GM18951 (cell line): Measurements from ENCODE around the gene RAB40B.

ENCODE experiments used
- POLR2A ChIP-seq: IDR thresholded peaks from 4 replicates; pipeline ENCODE4 v1.6.1; 2011; ENCODE audit warnings: mild to moderate bottlenecking; ENCODE audit not compliant: insufficient read length, insufficient read depth; ENCODE audit errors: extremely low read depth
- in situ Hi-C: fragments of 300-500 bp; cut with MboI; formaldehyde crosslinking; loops from one replicate; pipeline ENCODE4 v1.12.0; 2022; ENCODE audit warnings: low sequenced_read_pairs, mixed read lengths, inconsistent platforms; ENCODE audit not compliant: unreplicated experiment

Gene RAB40B

DNA sequence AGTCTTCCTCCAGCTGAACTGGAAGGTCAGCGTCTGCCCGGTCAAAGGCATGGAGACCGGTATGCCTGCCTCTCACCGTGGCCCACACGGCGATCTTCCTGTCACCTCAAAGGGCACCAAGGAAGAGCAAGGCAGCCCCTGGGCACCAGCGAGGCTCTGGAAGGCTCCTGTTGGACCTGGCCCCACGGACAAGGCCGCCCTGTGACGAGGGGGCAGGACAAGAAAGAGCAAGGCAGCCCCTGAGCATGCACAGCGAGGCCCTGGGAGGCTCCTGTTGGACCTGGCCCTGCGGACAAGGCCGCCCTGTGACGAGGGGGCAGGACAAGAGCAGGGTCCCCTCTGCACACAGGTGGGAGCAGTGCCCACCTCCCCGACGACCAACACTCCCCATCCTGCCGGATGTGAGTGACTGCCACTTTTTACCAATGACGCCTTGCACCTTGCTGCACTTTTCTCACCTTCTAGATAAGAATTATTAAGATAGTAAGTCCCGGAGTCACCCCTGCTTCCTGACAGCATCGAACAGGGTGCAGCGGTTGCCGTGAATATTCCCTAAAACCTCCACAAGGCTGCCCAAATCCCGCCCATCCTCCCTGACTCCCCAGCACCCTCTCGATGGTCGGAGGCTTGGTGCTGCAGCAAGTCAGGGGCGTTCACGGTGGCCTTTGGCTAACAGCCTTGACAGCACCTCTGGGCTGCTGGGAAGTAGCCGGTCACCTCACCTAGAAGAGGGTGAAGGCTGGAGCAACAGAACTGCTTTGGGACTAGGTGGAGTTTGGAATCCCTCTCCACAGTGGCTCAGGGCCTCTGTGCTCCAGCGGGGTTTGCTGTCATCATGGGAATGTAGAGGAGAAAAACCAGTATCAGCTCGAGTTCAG is 44.6 kb downstream of the RAB40B start:
- in situ Hi-C loops = no loop called here
- TF ChIP-seq POLR2A = no peak

DNA sequence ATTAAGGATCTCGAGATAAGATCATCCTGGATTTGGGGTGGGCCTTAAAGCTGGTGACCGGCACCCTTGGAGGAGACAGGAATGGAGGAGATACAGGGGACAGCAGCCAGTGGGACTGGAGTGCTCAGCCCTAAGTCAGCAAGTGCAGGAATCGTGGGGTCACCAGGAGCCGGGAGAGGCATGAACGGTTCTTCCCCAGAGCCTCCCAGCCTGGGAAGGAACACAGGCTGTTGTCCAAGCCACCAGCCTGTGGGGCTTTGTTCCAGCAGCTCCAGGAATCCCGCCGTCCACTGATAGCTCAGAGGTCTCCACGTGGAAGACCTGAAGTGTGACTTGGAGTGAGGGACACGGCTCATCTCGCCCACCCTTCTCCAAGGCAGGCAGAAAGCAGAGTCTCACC is 47.8 kb downstream of the RAB40B start:
- no peak for TF ChIP-seq POLR2A
- in situ Hi-C loops = no loop called here

DNA sequence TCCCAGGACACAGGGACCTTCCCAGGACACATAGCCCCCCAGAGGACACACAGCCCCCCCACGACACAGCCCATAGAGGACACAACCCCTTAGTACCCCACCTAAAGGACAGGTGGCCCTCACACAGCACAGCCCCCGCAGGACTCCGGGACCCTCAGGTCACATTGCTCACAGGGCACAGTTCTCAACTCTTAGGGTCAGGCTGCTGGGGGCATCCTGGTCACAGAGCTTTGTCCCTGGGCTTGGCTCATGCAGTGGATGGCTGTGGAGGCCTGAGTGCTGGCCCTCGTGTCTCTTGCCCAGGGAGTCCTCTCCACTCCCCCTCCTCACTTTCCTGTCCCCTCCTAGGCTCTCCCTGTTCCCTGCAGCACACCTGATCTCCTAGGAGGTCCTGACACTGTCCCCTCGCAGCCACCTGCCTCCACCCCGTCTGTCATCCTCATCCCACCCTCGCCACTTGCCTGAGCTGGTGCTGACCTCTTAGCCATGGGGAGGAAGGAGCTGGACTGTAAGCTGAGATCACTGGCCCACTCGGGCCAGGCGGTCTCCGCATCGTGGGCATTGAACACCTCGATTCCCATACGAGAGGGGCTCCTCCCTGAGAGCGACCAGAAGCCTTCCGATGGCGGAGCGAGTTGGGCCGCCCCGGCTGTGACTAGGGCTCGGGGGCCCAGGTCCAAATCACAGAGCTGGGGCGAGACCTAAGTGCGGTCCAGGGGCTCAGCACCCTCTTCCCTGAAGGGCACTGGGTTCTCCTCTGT is 48.8 kb downstream of the RAB40B start:
- in situ Hi-C loops = no loop called here
- TF ChIP-seq POLR2A = no peak

DNA sequence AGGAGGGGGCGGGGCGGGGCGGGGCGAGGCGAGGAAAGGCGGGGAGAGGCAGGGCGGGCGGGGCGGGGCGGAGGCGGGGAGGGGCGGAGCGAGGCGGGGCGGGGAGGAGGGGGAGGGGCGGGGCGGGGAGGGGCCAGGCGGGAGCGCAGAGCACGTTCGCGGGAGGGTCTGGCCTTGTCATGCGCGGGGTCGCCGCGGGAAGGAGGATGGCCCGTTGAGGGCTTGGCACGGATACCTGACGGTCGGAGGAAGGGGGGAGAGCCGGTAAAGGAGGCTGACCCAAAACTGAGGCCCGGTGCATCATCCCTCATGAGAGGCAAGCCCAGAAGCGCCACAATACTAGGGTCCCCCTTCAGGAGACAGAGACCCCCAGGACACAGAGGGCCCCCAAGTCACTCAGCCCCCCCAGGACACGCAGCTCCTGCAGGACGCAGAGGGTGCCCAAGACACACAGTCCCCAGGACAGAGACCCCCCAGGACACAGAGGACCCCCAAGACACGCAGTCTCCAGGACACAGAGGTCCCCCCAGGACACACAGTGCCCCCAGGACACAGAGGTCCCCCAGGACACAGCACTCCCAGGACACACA is 49.7 kb downstream of the RAB40B start:
- TF ChIP-seq POLR2A = no peak
- in situ Hi-C loops = no loop called here

DNA sequence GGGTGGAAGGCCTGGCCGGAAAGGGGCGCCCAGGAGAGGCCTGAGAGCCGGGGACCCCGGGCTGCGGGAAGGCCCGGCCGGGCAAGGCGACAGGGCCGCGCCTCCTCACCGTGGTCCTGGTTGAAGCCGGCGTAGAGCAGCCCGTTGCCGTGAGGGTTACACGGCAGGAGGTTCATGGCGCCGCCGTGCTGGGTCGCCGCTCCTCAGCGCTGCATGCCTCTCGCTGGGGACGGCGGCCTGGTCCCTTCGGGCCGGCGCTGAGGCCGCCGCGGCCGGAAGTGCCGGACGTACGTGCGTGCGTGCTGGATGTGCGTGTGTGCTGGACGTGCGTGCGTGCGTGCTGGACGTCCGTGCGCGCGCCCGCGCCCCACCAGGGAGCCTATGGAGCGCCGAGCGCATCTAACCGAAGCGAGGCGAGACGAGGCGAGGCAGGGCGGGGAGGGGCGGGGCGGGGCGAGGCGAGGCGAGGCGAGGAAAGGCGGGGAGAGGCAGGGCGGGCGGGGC is 50.3 kb downstream of the RAB40B start, which contains the start of gene WDR45B:
Gene WDR45B (minus strand): TSS at position 280 of the 504 bp plus-strand sequence. CDS start 104 bp downstream, at position 176.
- in situ Hi-C loops = no loop called here
- TF ChIP-seq POLR2A = peak; percentile 95

DNA sequence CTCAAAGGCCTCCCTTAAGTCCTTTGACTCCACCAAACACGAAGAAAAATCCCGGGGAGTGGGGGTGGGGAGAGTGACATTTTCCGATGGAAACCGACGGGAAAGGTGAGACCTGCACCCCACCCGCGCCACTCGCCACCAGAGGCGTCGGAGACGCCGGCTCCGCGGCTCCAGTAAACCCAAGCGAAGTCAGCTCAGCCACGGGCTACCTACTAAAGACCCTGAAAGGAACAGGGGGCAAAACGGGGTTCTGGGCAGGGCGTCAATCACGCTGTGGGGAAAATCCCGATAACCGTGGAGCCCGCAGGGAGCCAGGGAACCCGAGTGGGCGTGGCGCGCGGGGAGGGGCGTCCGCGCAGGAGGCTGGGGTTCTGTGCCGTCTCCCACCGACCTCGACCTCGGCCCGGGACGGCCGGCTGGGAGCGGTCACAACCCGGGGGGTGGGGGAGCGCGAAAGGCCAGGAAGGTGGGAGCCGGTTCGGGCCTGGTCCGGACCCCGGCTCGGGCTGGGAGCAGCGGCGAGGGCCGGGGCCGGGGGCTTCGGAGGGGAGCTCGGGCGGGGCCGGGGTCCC is 50.8 kb downstream of the RAB40B start:
- in situ Hi-C loops = no loop called here
- TF ChIP-seq POLR2A = no peak

DNA sequence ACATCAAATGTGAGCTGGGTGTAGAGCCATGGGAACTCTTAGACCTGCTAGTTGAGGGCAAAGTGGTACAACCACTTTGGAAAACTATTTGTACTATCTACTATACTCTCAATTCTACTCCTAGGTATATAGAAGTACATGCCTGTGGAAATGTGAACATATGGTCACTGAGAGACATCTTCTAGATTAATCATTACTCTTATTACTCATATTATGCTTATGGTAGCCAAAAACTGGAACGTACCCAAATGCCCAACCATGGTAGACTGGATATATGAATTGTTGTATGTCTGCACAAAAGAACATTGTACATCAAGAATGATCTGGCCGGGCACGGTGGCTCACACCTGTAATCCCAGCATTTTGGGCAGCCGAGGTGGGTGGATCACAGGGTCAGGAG is 53.0 kb downstream of the RAB40B start:
- in situ Hi-C loops = no loop called here

DNA sequence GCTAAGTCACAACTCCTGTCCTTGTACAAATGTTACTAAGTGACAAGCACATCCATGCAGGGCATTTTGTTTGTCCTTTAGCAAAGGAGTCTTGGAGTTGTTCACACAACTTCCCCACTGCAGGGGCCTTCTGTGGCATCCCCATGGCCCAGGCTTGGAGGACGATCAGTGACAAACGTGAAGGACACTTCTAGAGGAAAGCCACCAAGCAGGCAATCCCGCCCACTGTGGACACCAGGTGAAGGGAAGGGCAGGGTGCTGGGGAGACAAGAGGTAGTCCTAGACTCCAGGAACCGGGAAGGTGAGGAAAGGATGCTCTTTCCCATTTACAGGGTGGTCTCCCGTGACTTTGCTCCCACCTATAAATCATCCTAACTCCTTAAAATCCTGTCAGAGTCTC is 54.4 kb downstream of the RAB40B start:
- in situ Hi-C loops = no loop called here
- no peak for TF ChIP-seq POLR2A

More for the DNA sequence above, 53.0 kb downstream of the RAB40B start:
- TF ChIP-seq POLR2A = no peak

DNA sequence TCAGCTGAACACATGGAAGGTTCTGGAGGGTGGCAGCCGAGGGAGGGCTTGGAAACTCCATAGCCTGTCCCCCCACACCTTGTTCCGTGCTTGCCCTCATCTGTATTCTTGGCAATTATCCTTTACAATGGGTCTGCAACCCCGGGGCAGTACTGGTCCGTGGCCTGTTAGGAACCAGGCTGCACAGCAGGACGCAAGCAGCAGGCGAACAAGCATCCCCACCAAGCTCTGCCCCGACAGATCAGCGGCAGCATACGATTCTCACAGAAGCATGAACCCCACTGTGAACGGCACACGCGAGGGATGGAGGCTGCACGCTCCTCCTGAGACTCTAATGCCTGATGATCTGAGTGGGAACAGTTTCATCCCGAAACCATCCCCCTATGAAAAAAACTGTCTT is 56.5 kb downstream of the RAB40B start:
- in situ Hi-C loops = no loop called here
- no peak for TF ChIP-seq POLR2A

DNA sequence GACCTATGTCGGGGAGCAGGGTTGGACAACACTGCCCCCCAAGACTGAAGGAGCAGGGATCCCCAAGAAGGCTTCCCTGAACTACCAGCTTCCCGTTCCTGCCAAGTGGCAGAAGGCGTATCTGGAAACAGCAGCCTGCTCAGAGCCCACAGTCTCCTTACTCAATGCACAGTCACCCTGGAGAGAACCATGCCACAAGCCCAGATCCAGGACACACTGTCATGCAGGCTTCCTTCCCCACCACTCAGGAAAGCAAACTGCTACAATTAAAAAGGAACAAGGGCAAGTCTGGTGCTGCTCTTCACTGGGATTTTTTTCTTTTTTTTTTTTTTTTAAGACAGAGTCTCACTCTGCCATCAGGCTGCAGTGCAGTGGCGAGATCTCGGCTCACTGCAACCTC is 58.5 kb downstream of the RAB40B start:
- no peak for TF ChIP-seq POLR2A
- in situ Hi-C loops = no loop called here

DNA sequence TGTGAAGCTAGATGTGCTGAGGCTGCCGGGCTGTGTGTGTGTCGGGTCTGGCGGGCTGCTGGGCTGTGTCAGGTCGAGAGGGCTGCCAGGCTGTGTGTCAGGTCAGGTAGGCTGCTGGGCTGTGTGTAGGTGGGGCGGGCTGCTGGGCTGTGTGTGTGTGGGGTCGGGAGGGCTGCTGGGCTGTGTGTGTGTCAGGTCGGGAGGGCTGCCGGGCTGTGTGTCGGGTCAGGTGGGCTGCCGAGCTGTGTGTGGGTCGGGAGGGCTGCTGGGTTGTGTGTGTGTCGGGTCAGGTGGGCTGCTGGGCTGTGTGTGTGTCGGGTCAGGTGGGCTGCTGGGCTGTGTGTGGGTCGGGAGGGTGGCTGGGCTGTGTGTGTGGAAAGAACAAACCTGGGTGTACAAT is 58.9 kb downstream of the RAB40B start:
- no peak for TF ChIP-seq POLR2A
- in situ Hi-C loops = no loop called here

DNA sequence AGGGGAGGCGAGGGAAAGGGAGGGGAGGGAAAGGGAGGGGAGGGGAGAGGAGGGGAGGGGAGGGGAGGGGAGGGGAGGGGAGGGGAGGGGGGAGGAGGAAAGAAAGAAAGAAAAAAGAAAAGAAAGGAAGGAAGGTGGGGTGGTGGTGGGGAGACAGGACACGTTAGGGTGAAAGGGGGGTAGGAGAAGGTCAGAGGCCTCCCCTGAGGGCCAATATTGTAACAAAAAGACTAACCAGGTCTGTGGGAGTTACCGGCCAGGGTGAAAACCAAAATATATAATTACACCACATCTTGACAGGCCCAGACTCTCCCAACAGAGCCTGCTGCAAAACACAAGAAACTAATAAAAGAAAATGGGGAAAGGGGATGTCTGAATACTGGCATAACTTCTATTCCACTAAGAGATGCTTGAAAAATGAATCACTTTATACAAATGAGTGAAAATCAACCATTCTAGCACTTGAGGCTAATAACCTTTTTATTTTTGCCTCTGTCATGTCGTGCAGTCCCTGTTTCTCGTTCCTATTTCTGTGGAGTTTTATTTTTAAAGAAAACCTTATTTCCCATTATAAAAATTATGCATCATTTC is 60.2 kb downstream of the RAB40B start:
- TF ChIP-seq POLR2A = no peak
- in situ Hi-C loops = no loop called here

DNA sequence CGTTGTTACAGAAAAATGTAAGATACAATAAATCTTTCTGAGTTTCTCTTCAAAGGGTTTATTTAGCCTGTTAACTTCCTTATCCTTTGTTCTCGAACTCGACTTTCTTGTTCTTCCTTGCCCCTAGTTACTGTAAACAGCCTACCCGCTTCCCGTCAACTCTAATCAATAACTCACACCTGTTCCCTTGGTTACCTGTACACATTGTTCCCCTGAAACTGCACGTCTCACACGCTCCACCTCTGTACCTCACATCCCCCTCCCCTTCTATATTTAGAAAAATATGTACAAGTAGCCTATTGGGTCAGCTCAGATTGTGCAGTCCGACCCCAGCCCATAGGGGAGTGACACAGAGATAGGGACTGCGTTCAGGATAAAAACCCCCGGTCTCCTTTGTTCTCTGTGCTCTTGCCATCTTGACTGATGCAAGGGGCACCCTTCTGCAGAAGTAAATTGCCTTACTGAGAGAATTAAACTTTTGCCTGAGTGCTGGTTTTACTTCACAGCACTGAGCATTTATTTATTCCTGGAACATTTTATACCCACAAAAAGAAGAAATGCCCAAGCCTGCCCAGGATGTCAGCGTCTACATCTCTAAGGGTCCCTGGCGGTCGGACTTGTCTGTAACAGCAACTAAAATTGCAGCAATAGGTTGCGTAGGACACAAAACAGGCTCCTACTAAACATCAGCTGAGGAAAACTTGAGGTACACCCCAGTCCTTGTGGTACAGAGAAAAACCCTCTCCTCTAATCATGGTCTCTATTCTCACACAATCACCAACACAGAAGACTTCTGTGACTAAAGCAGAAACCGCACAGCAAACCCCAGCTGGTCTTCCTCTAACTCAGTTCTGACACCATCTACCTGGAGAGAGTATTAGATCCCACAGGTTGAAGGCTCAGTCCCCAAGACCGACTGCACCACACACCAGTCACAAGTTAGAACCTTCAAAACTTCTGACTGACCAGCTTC is 61.6 kb downstream of the RAB40B start:
- TF ChIP-seq POLR2A = no peak
- in situ Hi-C loops = no loop called here
